ENCODE results near the gene PNMA1. TPM values are rescaled to one million over a fixed set of nuclear protein-coding genes. Genes with fewer than 3 reads are reported as not detected.

The PNMA1 gene
- total and polyA plus RNA-seq, 2 donors (not counting 1 experiment from before 2014, with no cell fraction given), result 9.5 to 31.6 TPM

GRCh38 chr14:73746520-73747378 is 32.6 kb upstream of the PNMA1 start:
- Histone ChIP-seq H4K20me1 (ENCODE audit: control insufficient read depth, insufficient read depth, low read length, poor library complexity, severe bottlenecking) (peaks cover 99% of the 10 kb centered on the region), H3K79me2 (ENCODE audit: control insufficient read depth, insufficient read depth, low read length) (peaks cover 100% of the 10 kb centered on the region), H3K27me3 (replicated peaks in 1 of 4; ENCODE audit: control extremely low read depth in 1 of 4, control insufficient read depth in 3 of 4, insufficient read depth in 4 of 4, low read length in 3 of 4) (no peaks in the 10 kb centered on the region), H3K9ac (ENCODE audit: low read length) (peak overlapping the region; percentile 8), H2AFZ (ENCODE audit: insufficient read depth, low read depth, low read length, poor library complexity, severe bottlenecking) (no peak overlapping the region), H3K9me3 (ENCODE audit: control extremely low read depth in 1 of 3, control insufficient read depth in 2 of 3, insufficient read depth in 1 of 3, low read length in 2 of 3) (no peaks in the 10 kb centered on the region), H3K4me1 (ENCODE audit: control insufficient read depth in 2 of 2, insufficient read depth in 2 of 2, low read length in 2 of 2) (peaks cover 98 to 99% of the 10 kb centered on the region in 2 donors), H3K27ac (ENCODE audit: low read length in 2 of 2) (peak overlapping the region; percentile 61 to 81), H3K4me2 (replicated peaks; ENCODE audit: low read depth, low read length, poor library complexity, severe bottlenecking) (peak overlapping the region; percentile 76), H3K36me3 (replicated peaks in 1 of 2; ENCODE audit: control extremely low read depth in 1 of 2, control insufficient read depth in 1 of 2, extremely low read depth in 1 of 2, insufficient read depth in 2 of 2, low read length in 1 of 2) (peaks cover 0 to 14% of the 10 kb centered on the region in 2 experiments), H3K4me3 (ENCODE audit: control extremely low read depth in 1 of 5, extremely low read depth in 1 of 5, insufficient read depth in 1 of 5, low read depth in 2 of 5, low read length in 4 of 5) (peak overlapping the region in 1 of 5 experiments; percentile 7)
- Mint-ChIP-seq H3K27me3 (no peaks in the 10 kb centered on the region), H3K27ac (peak overlapping the region; percentile 82), H3K9me3 (ENCODE audit: insufficient read depth) (no peaks in the 10 kb centered on the region), H3K4me3 (peak overlapping the region; percentile 73), H3K4me1 (peaks cover 97% of the 10 kb centered on the region)
- intact Hi-C loops (cut with micrococcal nuclease), result no loop called here
- POLR2A ChIA-PET, result interaction anchor here (0.6 to 0.8 kb wide), 2 partner anchors 13 to 70 kb away, joined by 3 to 7 read pairs; a partner anchor contains a TSS
- WGBS (ENCODE audit: insufficient coverage), result 34% methylated on average over 5 of the region's 6 CpGs
- TF ChIP-seq EZH2 (IDR thresholded peaks at IDR 0.05; ENCODE audit: borderline replicate concordance, insufficient read depth, low read depth, low read length, poor library complexity, severe bottlenecking) (no peak), CTCF (IDR thresholded peaks at IDR 0.05) (no peak)
- no peak for ATAC-seq (ENCODE audit: low read depth)
- CTCF ChIA-PET, result interaction anchor here (0.9 to 17.2 kb wide), 5 partner anchors 10 to 78 kb away, joined by 4 to 184 read pairs (median 70); a partner anchor contains a TSS
- DNase-seq, result no peak
